Panc1 (cell line): ENCODE results near the gene MMP15. TPM values are rescaled to one million over a fixed set of nuclear protein-coding genes. Genes with fewer than 3 reads are reported as not detected.

Source experiments
- ATAC-seq: fragments of 200-7000 bp; cut with Tn5 transposase; 2 replicates; pipeline ENCODE4 v1.9.1; 2020; ENCODE audit warnings: mild to moderate bottlenecking, moderate library complexity
- BruUV-seq: library from RNA; stranded (reverse); fragments of 400-500 nt; replicated peaks from 2 replicates; lab custom pipeline; 2021; lab: Mats Ljungman, UMichigan
- CTCF ChIA-PET: fragments of 300-600 bp; sonication (Branson Sonifier 250); formaldehyde crosslinking; loops from one replicate; lab custom pipeline; 2022; ENCODE audit warnings: antibody characterized with exemption; lab: Charles Lee
- POLR2A ChIA-PET: fragments of 300-600 bp; sonication (Branson Sonifier 250); formaldehyde crosslinking; loops from one replicate; lab custom pipeline; 2022; ENCODE audit warnings: antibody characterized with exemption; lab: Charles Lee
- DNase-seq: peaks from one replicate; pipeline ENCODE4 v3.0.0-alpha.2; 2010; ENCODE audit warnings: low read depth, low spot score
- H3K27ac ChIP-seq: 2 replicates; pipeline ENCODE4 v1.5.1; 2011; ENCODE audit warnings: mild to moderate bottlenecking, low read length, inconsistent platforms
- H3K27me3 ChIP-seq: fragments of 200-500 bp; sonication (Bioruptor generic); 2 replicates; pipeline ENCODE4 v1.6.0; 2014; ENCODE audit warnings: low read length, inconsistent platforms; ENCODE audit not compliant: control insufficient read depth, insufficient read depth
- H3K36me3 ChIP-seq: fragments of 200-500 bp; sonication (Bioruptor generic); 2 replicates; pipeline ENCODE4 v1.5.1; 2014; ENCODE audit warnings: inconsistent platforms, mild to moderate bottlenecking, low read length, moderate library complexity; ENCODE audit not compliant: control insufficient read depth, insufficient read depth
- H3K4me1 ChIP-seq: 2 replicates; pipeline ENCODE4 v1.5.1; 2011; ENCODE audit warnings: inconsistent platforms, mild to moderate bottlenecking, low read length, moderate library complexity; ENCODE audit not compliant: control insufficient read depth, insufficient read depth
- H3K4me3 ChIP-seq, 2 experiments: 2 replicates each; pipeline ENCODE4 v1.5.1; 2011 to 2012; ENCODE audit warnings: low read depth in 2 of 2, low read length in 2 of 2, mild to moderate bottlenecking in 2 of 2, inconsistent platforms in 1 of 2, moderate library complexity in 1 of 2
- H3K9me3 ChIP-seq: fragments of 200-500 bp; sonication (Bioruptor generic); 2 replicates; pipeline ENCODE4 v1.5.1; 2014; ENCODE audit warnings: low read depth, mild to moderate bottlenecking, inconsistent platforms, low read length, moderate library complexity; ENCODE audit not compliant: control insufficient read depth, insufficient read depth
- POLR2AphosphoS5 ChIP-seq: IDR thresholded peaks from 2 replicates; pipeline ENCODE4 v1.6.1; 2012; ENCODE audit warnings: mild to moderate bottlenecking, low read depth, low read length, moderate library complexity
- REST ChIP-seq, 2 experiments: IDR thresholded peaks; 2 replicates each; pipeline ENCODE4 v1.6.1; 2011 to 2012; ENCODE audit warnings: low read depth in 2 of 2, control low read depth in 1 of 2, low read length in 1 of 2, mild to moderate bottlenecking in 1 of 2, moderate library complexity in 1 of 2; ENCODE audit not compliant: insufficient read depth in 1 of 2
- SIN3A ChIP-seq: IDR thresholded peaks from 2 replicates; pipeline ENCODE4 v1.6.1; 2012; ENCODE audit warnings: low read depth, mild to moderate bottlenecking, low read length, moderate library complexity, borderline replicate concordance; ENCODE audit not compliant: insufficient read depth
- TCF7L2 ChIP-seq: IDR thresholded peaks from 2 replicates; pipeline ENCODE4 v1.6.1; 2011; ENCODE audit warnings: mild to moderate bottlenecking, low read depth, low read length, inconsistent platforms
- in situ Hi-C: cut with HindIII; loops from 2 replicates; pipeline ENCODE4 v1.10.0; 2016; ENCODE audit warnings: low sequenced_read_pairs, low pct_unique_long_range_greater_than_20kb
- intact Hi-C: fragments of 100-400 bp; cut with micrococcal nuclease; formaldehyde crosslinking; loops from one replicate; pipeline ENCODE4 v1.10.0; 2022; ENCODE audit not compliant: unreplicated experiment
- total RNA-seq: library from RNA; stranded (reverse); gene quantifications from one replicate; pipeline ENCODE4 v1.2.1, GENCODE V29; 2021; ENCODE audit not compliant: unreplicated experiment
- TF ChIP-seq, protein P1 (sequence below): fragments of 450-650 bp; IDR thresholded peaks from 2 replicates; pipeline ENCODE4 v1.5.1; 2017; ENCODE audit warnings: mild to moderate bottlenecking

Gene MMP15
- total RNA-seq, 1 experiment from 2014 or later, result 10.9 TPM

GRCh38 chr16:58086381-58087208, 61.0 kb downstream of the MMP15 start:
- DNase-seq, result no peak
- Histone ChIP-seq H3K9me3 (no peaks in the 10 kb centered on the region), H3K27me3 (no peaks in the 10 kb centered on the region), H3K4me3 (no peak overlapping the region), H3K27ac (no peak overlapping the region), H3K4me1 (no peaks in the 10 kb centered on the region), H3K36me3 (no peaks in the 10 kb centered on the region)
- ATAC-seq, result no peak
- TF ChIP-seq POLR2AphosphoS5 (no peak), REST (IDR thresholded peaks at IDR 0.05; ENCODE audit: insufficient read depth in 1 of 2, low read depth in 2 of 2, low read length in 1 of 2) (no peak), SIN3A (no peak), TCF7L2 (no peak)
- TF ChIP-seq, protein P1, sequence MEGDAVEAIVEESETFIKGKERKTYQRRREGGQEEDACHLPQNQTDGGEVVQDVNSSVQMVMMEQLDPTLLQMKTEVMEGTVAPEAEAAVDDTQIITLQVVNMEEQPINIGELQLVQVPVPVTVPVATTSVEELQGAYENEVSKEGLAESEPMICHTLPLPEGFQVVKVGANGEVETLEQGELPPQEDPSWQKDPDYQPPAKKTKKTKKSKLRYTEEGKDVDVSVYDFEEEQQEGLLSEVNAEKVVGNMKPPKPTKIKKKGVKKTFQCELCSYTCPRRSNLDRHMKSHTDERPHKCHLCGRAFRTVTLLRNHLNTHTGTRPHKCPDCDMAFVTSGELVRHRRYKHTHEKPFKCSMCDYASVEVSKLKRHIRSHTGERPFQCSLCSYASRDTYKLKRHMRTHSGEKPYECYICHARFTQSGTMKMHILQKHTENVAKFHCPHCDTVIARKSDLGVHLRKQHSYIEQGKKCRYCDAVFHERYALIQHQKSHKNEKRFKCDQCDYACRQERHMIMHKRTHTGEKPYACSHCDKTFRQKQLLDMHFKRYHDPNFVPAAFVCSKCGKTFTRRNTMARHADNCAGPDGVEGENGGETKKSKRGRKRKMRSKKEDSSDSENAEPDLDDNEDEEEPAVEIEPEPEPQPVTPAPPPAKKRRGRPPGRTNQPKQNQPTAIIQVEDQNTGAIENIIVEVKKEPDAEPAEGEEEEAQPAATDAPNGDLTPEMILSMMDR, result no peak
- ChIA-PET CTCF (no interaction called here), POLR2A (no interaction called here)
- in situ Hi-C loops, result no loop called here
- intact Hi-C loops, result no loop called here
- BruUV-seq, result no TSS peak

- ChIA-PET CTCF (no interaction called here), POLR2A (no interaction called here)
- intact Hi-C loops (no loop called here), in situ Hi-C loops (no loop called here)
- TF ChIP-seq REST (IDR thresholded peaks at IDR 0.05; ENCODE audit: insufficient read depth in 1 of 2, low read depth in 2 of 2, low read length in 1 of 2), result no peak
- TF ChIP-seq, protein P1, result no peak
- TF ChIP-seq POLR2AphosphoS5, result no peak
- TF ChIP-seq TCF7L2, result no peak
- no peak for TF ChIP-seq SIN3A
- no peaks in the 10 kb centered on the region for H3K36me3 ChIP-seq
- H3K27me3 ChIP-seq, result no peaks in the 10 kb centered on the region
- no peaks in the 10 kb centered on the region for H3K9me3 ChIP-seq
- ATAC-seq (no peak), DNase-seq (no peak)
- H3K4me3 ChIP-seq, result no peak overlapping the region
- no peaks in the 10 kb centered on the region for H3K4me1 ChIP-seq
- BruUV-seq, result no TSS peak
- H3K27ac ChIP-seq, result no peak overlapping the region
These were observed 61.8 kb downstream of the MMP15 start for GRCh38 chr16:58087209-58087913.
